HL-60 (cell line): ENCODE data around the gene EXOC4.

Experiments
- CTCF ChIP-seq: IDR thresholded peaks from one replicate; pipeline ENCODE4 v1.5.1; 2011; ENCODE audit warnings: low read length, control low read depth, inconsistent platforms; ENCODE audit not compliant: insufficient read depth
- GABPA ChIP-seq: IDR thresholded peaks from 2 replicates; pipeline ENCODE4 v1.6.1; 2012; ENCODE audit warnings: low read depth
- REST ChIP-seq: IDR thresholded peaks from 2 replicates; pipeline ENCODE4 v1.6.1; 2012; ENCODE audit warnings: low read depth; ENCODE audit not compliant: insufficient replicate concordance

GRCh38 chr7:133481676-133482075 lies 228.8 kb downstream of the EXOC4 start:
- TF ChIP-seq CTCF: no peak
- no peak for TF ChIP-seq REST
- TF ChIP-seq GABPA: no peak
